HCT116 (cell line): ENCODE results near the gene IQCN.

ENCODE experiments used
- CTCF ChIP-seq, 3 experiments: fragments of 200-600 bp in 1 of 3; sonication (generic) in 1 of 3; IDR thresholded peaks in 2 of 3; conservative IDR thresholded peaks in 1 of 3; 2 replicates each; pipeline ENCODE4 v1.5.1; 2012 to 2017; ENCODE audit warnings: low read depth in 2 of 3, low read length in 2 of 3, antibody characterized with exemption in 1 of 3, borderline replicate concordance in 1 of 3, control low read depth in 1 of 3, mild to moderate bottlenecking in 1 of 3, mixed read lengths in 1 of 3, mixed run types in 1 of 3, moderate library complexity in 1 of 3; ENCODE audit not compliant: insufficient read depth in 1 of 3
- EZH2 ChIP-seq: fragments of 200-600 bp; sonication (generic); IDR thresholded peaks from 2 replicates; pipeline ENCODE4 v1.6.1; 2017; ENCODE audit warnings: antibody characterized with exemption, mixed run types
- FOSL1 ChIP-seq: IDR thresholded peaks from 2 replicates; pipeline ENCODE4 v1.6.1; 2012; ENCODE audit warnings: low read depth
- POLR2A ChIP-seq: IDR thresholded peaks from 2 replicates; pipeline ENCODE4 v1.7.0; 2011; ENCODE audit warnings: borderline replicate concordance; ENCODE audit not compliant: insufficient read depth, insufficient read length; ENCODE audit errors: extremely low read depth
- POLR2AphosphoS5 ChIP-seq: IDR thresholded peaks from 2 replicates; pipeline ENCODE4 v1.6.1; 2011; ENCODE audit warnings: mild to moderate bottlenecking, low read depth, low read length, moderate library complexity
- SIN3A ChIP-seq: IDR thresholded peaks from 2 replicates; pipeline ENCODE4 v1.6.1; 2012; ENCODE audit warnings: low read depth
- ZBTB33 ChIP-seq: IDR thresholded peaks from 2 replicates; pipeline ENCODE4 v1.6.1; 2011; ENCODE audit warnings: mild to moderate bottlenecking, low read length, moderate library complexity; ENCODE audit not compliant: insufficient replicate concordance; ENCODE audit errors: extremely low read depth

- TF ChIP-seq EZH2, result no peak
- TF ChIP-seq CTCF (IDR thresholded peaks at IDR 0.05 in 2 of 3, conservative IDR thresholded peaks at IDR 0.05 in 1 of 3; ENCODE audit: borderline replicate concordance in 1 of 3, insufficient read depth in 1 of 3, low read depth in 2 of 3, low read length in 2 of 3), result no peak
- no peak for TF ChIP-seq FOSL1
- TF ChIP-seq POLR2A, result no peak
- TF ChIP-seq SIN3A, result no peak
- TF ChIP-seq ZBTB33, result no peak
- TF ChIP-seq POLR2AphosphoS5, result no peak
Measured at GRCh38 chr19:18321734-18322102, 47.5 kb upstream of the IQCN start.
